ENCODE measurements around the gene CPTP. TPM values are rescaled to one million over a fixed set of nuclear protein-coding genes. Genes with fewer than 3 reads are reported as not detected.
A peak's percentile ranks its signal among the peaks of the same experiment; 100 is the strongest.

CPTP gene
- total and polyA plus RNA-seq, 2 of the 13 experiments (the other 11 are each of a cell fraction or from before 2014, with no cell fraction given) = 5.5 to 9.3 TPM

DNA sequence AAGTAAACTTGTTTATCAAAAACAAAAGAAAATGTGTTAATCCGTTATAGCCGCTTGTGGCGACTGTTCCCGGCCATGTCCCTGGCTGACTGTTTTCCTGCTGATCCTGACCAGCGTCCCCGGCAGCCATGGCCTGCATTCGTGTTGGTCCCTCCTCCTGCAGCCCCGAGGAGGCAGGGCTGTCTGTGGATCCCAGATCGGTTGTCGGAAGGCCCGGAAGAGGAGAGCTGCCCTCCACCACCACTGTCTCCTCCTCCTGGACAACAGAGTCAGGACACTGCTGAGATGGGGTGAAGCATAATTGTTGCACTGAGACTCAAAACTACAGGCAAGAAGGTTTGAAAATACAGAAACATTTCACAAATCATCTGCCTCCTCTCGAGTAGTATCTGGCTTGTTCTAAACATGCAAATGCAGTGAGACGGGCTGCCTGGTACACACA lies 37.4 kb downstream of the CPTP start (continued):
- TF ChIP-seq KDM6A (CRISPR knock-in tag; IDR thresholded peaks at IDR 0.05; ENCODE audit: low read depth) (no peak), ZNF230 (CRISPR knock-in tag; IDR thresholded peaks at IDR 0.05) (no peak), ZNF431 (CRISPR knock-in tag; IDR thresholded peaks at IDR 0.05; ENCODE audit: borderline replicate concordance, low read depth) (no peak), ZKSCAN8 (CRISPR knock-in tag; IDR thresholded peaks at IDR 0.05; ENCODE audit: borderline replicate concordance) (peak; percentile 86), ZNF33A (CRISPR knock-in tag; IDR thresholded peaks at IDR 0.05; ENCODE audit: borderline replicate concordance) (no peak), ONECUT2 (CRISPR knock-in tag; IDR thresholded peaks at IDR 0.05) (no peak), ZNF776 (CRISPR knock-in tag; IDR thresholded peaks at IDR 0.05) (no peak), SIX4 (CRISPR knock-in tag; IDR thresholded peaks at IDR 0.05) (no peak), ZNF33B (CRISPR knock-in tag; IDR thresholded peaks at IDR 0.05) (no peak), DMTF1 (CRISPR knock-in tag; IDR thresholded peaks at IDR 0.05) (no peak), NPAS2 (CRISPR knock-in tag; IDR thresholded peaks at IDR 0.05; ENCODE audit: borderline replicate concordance) (no peak), ZNF280B (CRISPR knock-in tag; IDR thresholded peaks at IDR 0.05; ENCODE audit: borderline replicate concordance) (no peak), ELF1 (CRISPR knock-in tag; IDR thresholded peaks at IDR 0.05) (peak; percentile 81), ZFP62 (CRISPR knock-in tag; IDR thresholded peaks at IDR 0.05) (no peak), ZMYM4 (CRISPR knock-in tag; IDR thresholded peaks at IDR 0.05) (no peak), TIGD3 (CRISPR knock-in tag; IDR thresholded peaks at IDR 0.05; ENCODE audit: borderline replicate concordance) (no peak), SNRNP70 (IDR thresholded peaks at IDR 0.05; ENCODE audit: low read depth, low read length) (no peak), ZMYM2 (CRISPR knock-in tag; IDR thresholded peaks at IDR 0.05) (no peak), ZNF597 (CRISPR knock-in tag; IDR thresholded peaks at IDR 0.05) (no peak)
- TF ChIP-seq, protein P1, sequence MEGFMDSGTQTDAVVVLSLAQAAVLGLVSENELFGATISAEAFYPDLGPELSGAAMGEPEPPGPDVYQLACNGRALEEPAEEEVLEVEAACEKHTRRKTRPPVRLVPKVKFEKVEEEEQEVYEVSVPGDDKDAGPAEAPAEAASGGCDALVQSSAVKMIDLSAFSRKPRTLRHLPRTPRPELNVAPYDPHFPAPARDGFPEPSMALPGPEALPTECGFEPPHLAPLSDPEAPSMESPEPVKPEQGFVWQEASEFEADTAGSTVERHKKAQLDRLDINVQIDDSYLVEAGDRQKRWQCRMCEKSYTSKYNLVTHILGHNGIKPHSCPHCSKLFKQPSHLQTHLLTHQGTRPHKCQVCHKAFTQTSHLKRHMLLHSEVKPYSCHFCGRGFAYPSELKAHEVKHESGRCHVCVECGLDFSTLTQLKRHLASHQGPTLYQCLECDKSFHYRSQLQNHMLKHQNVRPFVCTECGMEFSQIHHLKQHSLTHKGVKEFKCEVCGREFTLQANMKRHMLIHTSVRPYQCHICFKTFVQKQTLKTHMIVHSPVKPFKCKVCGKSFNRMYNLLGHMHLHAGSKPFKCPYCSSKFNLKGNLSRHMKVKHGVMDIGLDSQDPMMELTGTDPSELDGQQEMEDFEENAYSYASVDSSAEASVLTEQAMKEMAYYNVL (CRISPR knock-in tag; IDR thresholded peaks at IDR 0.05; ENCODE audit: borderline replicate concordance) = no peak
- TF ChIP-seq, protein P2, sequence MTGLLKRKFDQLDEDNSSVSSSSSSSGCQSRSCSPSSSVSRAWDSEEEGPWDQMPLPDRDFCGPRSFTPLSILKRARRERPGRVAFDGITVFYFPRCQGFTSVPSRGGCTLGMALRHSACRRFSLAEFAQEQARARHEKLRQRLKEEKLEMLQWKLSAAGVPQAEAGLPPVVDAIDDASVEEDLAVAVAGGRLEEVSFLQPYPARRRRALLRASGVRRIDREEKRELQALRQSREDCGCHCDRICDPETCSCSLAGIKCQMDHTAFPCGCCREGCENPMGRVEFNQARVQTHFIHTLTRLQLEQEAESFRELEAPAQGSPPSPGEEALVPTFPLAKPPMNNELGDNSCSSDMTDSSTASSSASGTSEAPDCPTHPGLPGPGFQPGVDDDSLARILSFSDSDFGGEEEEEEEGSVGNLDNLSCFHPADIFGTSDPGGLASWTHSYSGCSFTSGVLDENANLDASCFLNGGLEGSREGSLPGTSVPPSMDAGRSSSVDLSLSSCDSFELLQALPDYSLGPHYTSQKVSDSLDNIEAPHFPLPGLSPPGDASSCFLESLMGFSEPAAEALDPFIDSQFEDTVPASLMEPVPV (CRISPR knock-in tag; IDR thresholded peaks at IDR 0.05) = no peak
